Tibial nerve (tissue), 3 donors: ENCODE results near the gene DLG1.

Experiments used
- POLR2A ChIP-seq, 2 donors: fragments of 450-650 bp; IDR thresholded peaks; one replicate each; pipeline ENCODE4 v1.6.1; 2017; ENCODE audit warnings: antibody characterized with exemption in 2 of 2, mild to moderate bottlenecking in 2 of 2, moderate library complexity in 2 of 2
- TF ChIP-seq, protein P1 (sequence below), 5 experiments: fragments of 200-600 bp in 3 of 5; fragments of 450-650 bp in 2 of 5; sonication (generic) in 3 of 5; IDR thresholded peaks; one replicate each; pipeline ENCODE4 v1.5.1; 2016 to 2019; ENCODE audit warnings: antibody characterized with exemption in 5 of 5, mild to moderate bottlenecking in 3 of 5, moderate library complexity in 2 of 5

DNA sequence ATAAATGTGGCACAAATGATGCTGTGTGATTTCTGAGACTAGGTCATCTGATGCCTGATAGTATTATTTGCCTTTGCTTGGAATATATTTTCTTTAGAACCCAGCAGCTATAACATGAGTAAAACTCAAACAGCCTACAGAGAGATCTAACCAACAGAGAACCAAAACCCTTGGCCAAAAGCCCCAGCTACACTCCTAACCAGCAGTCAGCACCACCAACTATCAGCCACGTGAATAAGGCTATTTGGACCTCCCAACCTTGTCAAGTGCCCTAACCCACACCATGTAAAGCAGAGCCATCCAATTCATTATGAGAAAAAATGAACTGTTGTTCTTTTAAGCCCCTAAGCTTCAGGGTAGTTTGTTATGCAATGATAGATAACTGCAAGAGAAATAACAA is 154.2 kb downstream of the DLG1 start:
- TF ChIP-seq, protein P1, sequence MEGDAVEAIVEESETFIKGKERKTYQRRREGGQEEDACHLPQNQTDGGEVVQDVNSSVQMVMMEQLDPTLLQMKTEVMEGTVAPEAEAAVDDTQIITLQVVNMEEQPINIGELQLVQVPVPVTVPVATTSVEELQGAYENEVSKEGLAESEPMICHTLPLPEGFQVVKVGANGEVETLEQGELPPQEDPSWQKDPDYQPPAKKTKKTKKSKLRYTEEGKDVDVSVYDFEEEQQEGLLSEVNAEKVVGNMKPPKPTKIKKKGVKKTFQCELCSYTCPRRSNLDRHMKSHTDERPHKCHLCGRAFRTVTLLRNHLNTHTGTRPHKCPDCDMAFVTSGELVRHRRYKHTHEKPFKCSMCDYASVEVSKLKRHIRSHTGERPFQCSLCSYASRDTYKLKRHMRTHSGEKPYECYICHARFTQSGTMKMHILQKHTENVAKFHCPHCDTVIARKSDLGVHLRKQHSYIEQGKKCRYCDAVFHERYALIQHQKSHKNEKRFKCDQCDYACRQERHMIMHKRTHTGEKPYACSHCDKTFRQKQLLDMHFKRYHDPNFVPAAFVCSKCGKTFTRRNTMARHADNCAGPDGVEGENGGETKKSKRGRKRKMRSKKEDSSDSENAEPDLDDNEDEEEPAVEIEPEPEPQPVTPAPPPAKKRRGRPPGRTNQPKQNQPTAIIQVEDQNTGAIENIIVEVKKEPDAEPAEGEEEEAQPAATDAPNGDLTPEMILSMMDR (IDR thresholded peaks at IDR 0.05): no peak
- TF ChIP-seq POLR2A (IDR thresholded peaks at IDR 0.05): no peak
